Muscle layer of duodenum (tissue), 2 donors: Measurements from ENCODE around the gene COLEC11.
"Not testable (repeated sequence)": the region's sequence is repeated elsewhere in the genome, so short reads cannot be mapped to it uniquely, and the experiment has no call there.

Experiments used
- H3K27ac ChIP-seq: one replicate; pipeline ENCODE4 v1.7.0; 2013; ENCODE audit warnings: mild to moderate bottlenecking, low read length
- H3K27me3 ChIP-seq: one replicate; pipeline ENCODE4 v1.7.0; 2013; ENCODE audit warnings: low read depth, mild to moderate bottlenecking, control low read depth, low read length
- H3K36me3 ChIP-seq, 2 donors: one replicate each; pipeline ENCODE4 v1.7.0; 2013; ENCODE audit warnings: low read length in 2 of 2, control low read depth in 1 of 2, mild to moderate bottlenecking in 1 of 2; ENCODE audit not compliant: insufficient read depth in 2 of 2, control insufficient read depth in 1 of 2
- H3K4me1 ChIP-seq, 2 donors: one replicate each; pipeline ENCODE4 v1.7.0; 2013; ENCODE audit warnings: low read length in 2 of 2, mild to moderate bottlenecking in 2 of 2, control low read depth in 1 of 2, moderate library complexity in 1 of 2; ENCODE audit not compliant: insufficient read depth in 2 of 2, control insufficient read depth in 1 of 2
- H3K4me3 ChIP-seq, 2 donors: one replicate each; pipeline ENCODE4 v1.7.0; 2013; ENCODE audit warnings: low read length in 2 of 2, low read depth in 1 of 2, mild to moderate bottlenecking in 1 of 2
- H3K9me3 ChIP-seq, 2 donors: one replicate each; pipeline ENCODE4 v1.7.0; 2013; ENCODE audit warnings: low read length in 2 of 2, control low read depth in 1 of 2, mild to moderate bottlenecking in 1 of 2; ENCODE audit not compliant: control insufficient read depth in 1 of 2
- donor health status: healthy.

Gene COLEC11

DNA sequence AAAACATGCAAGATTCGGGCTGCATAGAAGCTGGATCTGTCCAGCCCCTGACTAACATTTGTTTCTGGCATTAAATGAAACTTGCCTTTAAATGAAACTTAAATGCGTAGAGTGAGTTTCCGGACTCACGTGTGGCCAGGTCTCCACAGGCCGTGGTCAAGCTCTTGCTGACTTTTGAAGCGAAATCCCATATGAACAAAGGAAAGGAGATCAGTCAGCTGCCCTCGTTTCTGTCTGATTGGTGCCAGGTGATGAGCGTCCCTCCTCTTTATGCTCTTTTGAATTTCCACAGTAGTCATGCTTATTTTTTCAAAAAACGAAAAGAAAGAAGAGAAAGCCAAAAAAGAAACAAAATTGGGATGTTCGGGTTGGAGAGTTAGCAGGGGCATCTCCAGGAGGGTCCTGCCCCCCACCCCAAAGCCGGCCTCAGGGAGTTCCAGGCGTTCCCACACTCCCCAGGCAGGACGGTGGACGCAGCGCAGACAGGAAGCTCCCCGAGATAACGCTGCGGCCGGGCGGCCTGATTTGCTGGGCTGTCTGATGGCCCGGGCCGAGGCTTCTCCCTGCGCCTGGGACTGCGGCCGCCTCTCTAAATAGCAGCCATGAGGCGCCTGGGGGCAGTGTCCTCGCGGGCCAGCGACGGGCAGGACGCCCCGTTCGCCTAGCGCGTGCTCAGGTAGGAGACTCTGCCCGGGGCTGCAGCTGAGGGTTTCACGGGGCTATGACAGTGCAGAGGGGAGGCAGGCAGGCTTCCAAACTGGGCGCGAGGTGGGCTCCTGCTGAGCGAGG, at the start of gene COLEC11:
TSS of gene COLEC11 (plus strand) at position 620 of the 789 bp plus-strand sequence. CDS start 9,229 bp downstream, outside the sequence.
- Histone ChIP-seq H3K27me3 (no peaks in the 10 kb centered on the region), H3K4me3 (peak within 1 kb of the TSS in 1 of 2 donors; percentile 38), H3K27ac (no peak within 1 kb of the TSS), H3K9me3 (no peaks in the 10 kb centered on the region), H3K36me3 (no peaks in the 10 kb centered on the region), H3K4me1 (no peaks in the 10 kb centered on the region)

DNA sequence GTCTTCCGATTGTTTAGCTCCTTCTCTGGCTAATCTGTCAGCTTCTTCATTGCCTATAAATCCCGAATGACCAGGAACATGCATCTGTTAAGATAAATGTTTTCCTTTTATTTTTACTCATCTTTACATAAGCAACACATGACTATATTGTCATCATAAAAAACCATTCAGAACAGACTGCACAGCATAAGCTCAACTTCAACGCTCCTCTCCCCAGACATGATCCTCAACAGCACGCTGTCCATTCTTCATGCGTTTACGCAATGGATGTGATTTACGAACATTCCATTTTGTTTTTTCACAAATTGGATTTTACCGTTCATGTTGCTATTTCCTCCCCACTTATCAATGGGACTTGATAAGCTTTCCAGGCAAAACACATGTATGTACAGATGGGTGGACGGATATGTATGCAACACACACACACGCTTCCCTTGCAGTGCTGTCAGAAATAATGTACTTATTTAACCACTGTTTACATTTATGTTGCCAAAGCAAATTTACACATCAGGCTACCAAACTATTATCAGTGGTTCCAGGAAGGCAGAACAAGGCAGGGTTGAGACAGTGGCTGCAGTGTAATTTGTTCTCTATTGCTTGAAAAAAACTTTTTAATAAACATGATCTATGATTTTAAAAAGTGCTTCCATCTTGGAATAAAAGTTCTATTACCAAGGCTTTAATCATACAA, 49.0 kb upstream of the COLEC11 start:
- Histone ChIP-seq H3K36me3 (peaks cover 75 to 88% of the 10 kb centered on the region in 2 donors), H3K27me3 (no peaks in the 10 kb centered on the region)

DNA sequence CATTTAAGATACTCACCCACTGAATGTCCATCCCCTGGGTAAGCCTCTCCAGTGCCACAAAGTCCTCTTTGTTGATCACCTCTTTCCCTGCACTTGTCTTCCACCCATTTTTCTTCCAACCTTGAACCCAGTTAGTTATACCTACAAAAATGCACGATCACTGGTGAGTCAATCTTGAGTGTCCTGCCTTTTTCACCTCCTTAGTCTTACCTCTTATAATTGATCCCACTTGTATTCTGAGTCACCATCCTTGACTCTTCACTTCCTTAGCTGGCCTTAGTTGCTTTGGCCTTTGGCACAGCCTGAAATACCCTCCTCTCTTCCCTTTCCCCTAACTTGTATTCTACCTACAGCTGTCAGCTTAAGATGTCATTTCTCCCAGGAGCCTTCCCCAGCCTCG, 47.0 kb upstream of the COLEC11 start:
- H3K27me3 ChIP-seq: no peaks in the 10 kb centered on the region
- H3K27ac ChIP-seq: no peak overlapping the region
- H3K4me1 ChIP-seq: no peaks in the 10 kb centered on the region
- H3K36me3 ChIP-seq: peaks cover 69 to 78% of the 10 kb centered on the region in 2 donors
- H3K9me3 ChIP-seq: no peaks in the 10 kb centered on the region
- no peak overlapping the region for H3K4me3 ChIP-seq

More for the DNA sequence above, 49.0 kb upstream of the COLEC11 start:
- no peak overlapping the region for H3K27ac ChIP-seq
- no peaks in the 10 kb centered on the region for H3K4me1 ChIP-seq
- no peaks in the 10 kb centered on the region for H3K9me3 ChIP-seq
- H3K4me3 ChIP-seq: no peak overlapping the region

DNA sequence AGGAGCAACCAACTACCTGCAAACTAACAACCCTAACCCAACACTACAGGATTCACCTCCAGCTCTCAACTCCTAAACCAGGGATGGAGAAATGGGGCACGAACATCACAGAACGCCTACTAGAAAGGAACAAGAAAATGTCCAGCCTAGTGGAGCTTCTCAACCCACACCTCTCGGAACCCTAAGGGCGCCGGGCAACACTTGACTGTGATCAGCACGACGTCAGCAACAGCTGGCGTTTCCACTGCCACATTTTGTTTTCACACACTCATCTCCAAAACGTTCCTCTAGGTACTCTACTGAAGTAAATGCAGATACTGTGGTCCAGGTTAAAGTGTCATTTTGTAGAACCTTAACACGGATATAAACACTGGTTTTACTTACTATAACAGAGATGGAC, 41.0 kb upstream of the COLEC11 start:
- Histone ChIP-seq H3K36me3 (peaks cover 41 to 51% of the 10 kb centered on the region in 2 donors), H3K27ac (no peak overlapping the region), H3K4me3 (no peak overlapping the region), H3K27me3 (no peaks in the 10 kb centered on the region), H3K4me1 (peaks cover 0 to 17% of the 10 kb centered on the region in 2 donors), H3K9me3 (no peaks in the 10 kb centered on the region)

DNA sequence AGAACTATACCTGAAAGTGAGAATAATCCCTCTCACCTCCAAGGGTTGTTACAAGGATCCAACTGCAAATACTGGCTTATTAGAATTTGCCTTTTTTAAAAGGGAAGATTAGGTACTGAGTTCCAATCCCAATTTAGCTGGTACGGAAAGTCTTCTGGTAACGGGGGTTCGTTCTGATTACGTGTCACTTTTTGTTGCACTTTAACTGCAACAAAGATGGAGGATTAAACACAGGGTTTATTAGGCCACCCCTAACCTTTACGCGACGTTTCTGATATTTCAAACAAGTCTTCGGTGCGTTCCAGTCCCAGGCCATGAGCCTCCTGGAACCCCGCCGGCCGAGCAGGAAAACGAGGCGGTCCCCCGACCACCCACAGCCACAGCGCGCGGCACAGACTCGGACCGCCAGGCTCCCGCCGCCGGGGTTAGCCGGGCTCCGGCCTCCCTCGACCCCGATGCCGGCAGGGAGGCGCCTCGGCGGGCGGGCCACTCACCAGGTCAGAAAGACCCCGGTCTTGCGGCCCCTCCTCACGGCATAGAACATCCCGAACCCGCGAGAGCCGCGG, 37.2 kb upstream of the COLEC11 start:
- Histone ChIP-seq H3K4me3 (peak overlapping the region; percentile 86 to 93), H3K36me3 (peaks cover 17 to 25% of the 10 kb centered on the region in 2 donors), H3K27ac (peak overlapping the region; percentile 82), H3K9me3 (no peaks in the 10 kb centered on the region), H3K4me1 (peaks cover 0 to 21% of the 10 kb centered on the region in 2 donors), H3K27me3 (no peaks in the 10 kb centered on the region)

DNA sequence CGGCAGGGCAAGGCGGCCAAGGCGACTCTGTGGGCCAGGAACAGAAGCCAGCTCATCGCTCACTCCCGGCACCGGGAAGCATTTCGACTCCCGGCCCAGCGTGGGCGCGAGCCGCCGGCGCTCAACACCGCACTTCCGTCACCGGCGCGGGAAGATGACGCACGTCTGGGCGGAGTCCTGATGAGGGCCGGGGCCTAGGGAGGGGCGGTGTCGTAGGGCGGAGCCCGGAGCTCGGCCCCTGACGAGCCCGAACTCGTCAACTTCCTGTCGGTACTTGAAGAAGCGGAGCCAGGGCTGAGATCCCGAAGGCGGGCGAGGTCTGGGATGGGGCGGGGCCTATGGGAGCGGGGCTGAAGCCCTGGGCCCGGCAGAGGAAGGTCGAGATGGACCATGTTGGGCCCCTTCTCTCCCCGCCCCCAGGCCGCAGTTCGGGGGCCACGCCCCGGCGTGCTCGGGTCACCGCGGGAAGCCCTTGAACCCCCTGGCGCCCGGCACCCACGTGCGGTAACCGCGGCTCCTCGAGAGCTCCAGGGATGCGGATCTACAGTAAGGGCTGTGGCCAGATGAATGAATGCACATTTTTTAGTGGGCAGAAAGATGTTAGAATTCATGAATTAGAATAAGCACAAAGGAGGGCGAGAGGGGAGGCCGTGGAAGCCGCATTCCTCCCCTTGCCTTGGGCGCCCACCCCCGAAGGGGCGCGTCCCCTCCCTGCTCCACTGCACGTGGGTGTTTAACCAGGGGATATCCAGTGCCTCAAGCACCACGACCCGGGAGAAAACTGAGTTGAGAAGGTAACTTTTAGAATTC, 36.5 kb upstream of the COLEC11 start, which contains the start of gene RNASEH1:
TSS of gene RNASEH1 (minus strand) at position 129 of the 810 bp plus-strand sequence. CDS start at position 56, 73 bp downstream.
- peak within 1 kb of the TSS; percentile 82 for H3K27ac ChIP-seq
- H3K4me3 ChIP-seq: peak within 1 kb of the TSS; percentile 86 to 93
- H3K4me1 ChIP-seq: peaks cover 0 to 21% of the 10 kb centered on the region in 2 donors
- H3K36me3 ChIP-seq: peaks cover 17 to 25% of the 10 kb centered on the region in 2 donors
- H3K9me3 ChIP-seq: no peaks in the 10 kb centered on the region
- no peaks in the 10 kb centered on the region for H3K27me3 ChIP-seq

DNA sequence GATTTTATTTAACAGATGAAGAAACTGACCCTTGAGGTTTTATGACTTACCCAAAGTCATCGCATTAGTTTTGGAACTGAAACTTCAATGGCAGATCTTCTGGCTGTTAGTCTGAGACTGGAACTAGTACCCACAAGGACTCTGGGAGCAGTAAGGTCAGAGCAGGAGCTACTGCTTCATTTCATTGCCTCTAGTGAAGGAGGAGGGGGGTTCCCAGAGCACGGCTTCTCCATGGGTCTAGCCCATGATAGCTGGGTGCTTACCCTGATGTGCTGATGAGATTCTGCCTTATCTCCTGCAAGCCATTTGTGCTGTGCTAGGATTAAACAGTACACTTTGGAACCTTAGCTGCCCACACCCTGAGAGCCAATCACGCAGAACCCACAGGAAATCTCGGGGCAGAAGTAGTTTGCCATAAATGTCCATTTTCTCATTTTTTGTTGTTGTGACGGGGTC, 31.4 kb upstream of the COLEC11 start:
- Histone ChIP-seq H3K36me3 (no peaks in the 10 kb centered on the region), H3K4me1 (peaks cover 0 to 7% of the 10 kb centered on the region in 2 donors), H3K9me3 (no peaks in the 10 kb centered on the region), H3K4me3 (no peak overlapping the region), H3K27me3 (no peaks in the 10 kb centered on the region), H3K27ac (no peak overlapping the region)

DNA sequence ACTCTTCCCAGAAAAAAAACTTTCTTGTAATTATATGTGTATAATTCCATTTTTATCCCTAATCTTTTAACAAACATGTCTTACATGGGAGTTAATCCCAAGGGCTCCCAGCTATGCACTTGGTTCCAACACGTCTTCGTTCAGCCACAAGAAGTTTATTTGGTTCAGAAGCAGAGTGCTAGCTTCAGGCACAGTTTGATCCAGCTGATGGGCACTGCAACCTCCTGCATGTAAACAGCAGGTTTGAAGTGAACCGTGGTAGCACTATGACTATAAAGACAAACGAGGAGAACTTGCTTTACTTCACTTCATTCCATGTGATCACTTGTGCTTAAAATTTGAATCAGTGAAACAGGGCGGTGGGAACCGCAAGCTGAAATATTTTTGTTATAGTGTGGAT, 29.8 kb upstream of the COLEC11 start:
- no peaks in the 10 kb centered on the region for H3K27me3 ChIP-seq
- H3K9me3 ChIP-seq: no peaks in the 10 kb centered on the region
- no peak overlapping the region for H3K4me3 ChIP-seq
- no peaks in the 10 kb centered on the region for H3K36me3 ChIP-seq
- no peaks in the 10 kb centered on the region for H3K4me1 ChIP-seq
- no peak overlapping the region for H3K27ac ChIP-seq

DNA sequence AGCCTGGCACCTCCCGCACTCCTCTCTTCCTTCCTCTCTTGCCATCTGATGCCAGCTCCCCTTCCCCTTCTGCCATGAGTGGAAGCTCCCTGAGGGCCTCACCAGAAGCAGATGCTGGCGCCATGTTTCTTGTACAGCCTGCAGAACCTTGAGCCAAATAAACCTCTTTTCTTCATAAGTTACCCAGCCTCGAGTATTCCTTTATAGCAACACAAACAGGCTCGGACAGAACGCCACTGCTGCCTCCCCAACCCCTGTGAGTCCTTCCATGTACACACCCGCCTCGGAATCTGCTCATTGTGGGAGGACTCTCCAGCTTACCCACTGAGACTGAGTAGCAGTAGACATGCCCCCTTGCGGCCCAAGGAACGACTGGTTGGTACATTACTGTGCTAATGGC, 28.1 kb upstream of the COLEC11 start:
- H3K27ac ChIP-seq: no peak overlapping the region
- no peaks in the 10 kb centered on the region for H3K9me3 ChIP-seq
- H3K4me3 ChIP-seq: no peak overlapping the region
- no peaks in the 10 kb centered on the region for H3K4me1 ChIP-seq
- no peaks in the 10 kb centered on the region for H3K36me3 ChIP-seq
- H3K27me3 ChIP-seq: no peaks in the 10 kb centered on the region

DNA sequence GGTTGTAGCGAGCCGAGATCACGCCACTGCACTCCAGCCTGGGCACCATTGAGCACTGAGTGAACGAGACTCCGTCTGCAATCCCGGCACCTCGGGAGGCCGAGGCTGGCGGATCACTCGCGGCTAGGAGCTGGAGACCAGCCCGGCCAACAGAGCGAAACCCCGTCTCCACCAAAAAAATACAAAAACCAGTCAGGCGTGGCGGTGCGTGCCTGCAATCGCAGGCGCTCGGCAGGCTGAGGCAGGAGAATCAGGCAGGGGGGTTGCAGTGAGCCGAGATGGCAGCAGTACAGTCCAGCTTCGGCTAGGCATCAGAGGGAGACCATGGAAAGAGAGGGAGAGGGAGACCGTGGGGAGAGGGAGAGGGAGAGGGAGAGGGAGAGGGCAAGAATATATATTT, 25.3 kb upstream of the COLEC11 start:
- H3K36me3 ChIP-seq, H3K27me3 ChIP-seq, H3K9me3 ChIP-seq, H3K4me3 ChIP-seq, H3K4me1 ChIP-seq, H3K27ac ChIP-seq: not testable (repeated sequence)
